ENCODE data around the gene STAC3. TPM values are rescaled to one million over a fixed set of nuclear protein-coding genes. Genes with fewer than 3 reads are reported as not detected.
A peak's percentile ranks its signal among the peaks of the same experiment; 100 is the strongest.

The STAC3 gene
- total and polyA plus RNA-seq, 11 donors, result 0.47 to 5.7 (median 0.80) TPM; not detected in 1

GRCh38 chr12:57254506-57255280 is 3.7 kb upstream of the STAC3 start:
- DNase-seq, result no peak
- Histone ChIP-seq H3K9me3 (no peaks in the 10 kb centered on the region), H3K4me3 (no peak overlapping the region), H3K27ac (no peak overlapping the region), H3K4me1 (peaks cover 0 to 14% (median 3%) of the 10 kb centered on the region in 12 donors), H3K36me3 (peaks cover 0 to 61% (median 51%) of the 10 kb centered on the region in 9 donors), H3K27me3 (no peaks in the 10 kb centered on the region)
- intact Hi-C loops (cut with DNase I), result no loop called here
- TF ChIP-seq CTCF (IDR thresholded peaks at IDR 0.05) (no peak), POLR2A (IDR thresholded peaks at IDR 0.05) (no peak)
- no peak for ATAC-seq
- WGBS, 4 donors, result 90 to 92% (median 91%) methylated on average over 10 to 14 of the region's 14 CpGs

GRCh38 chr12:57250541-57250940 is 446 bp downstream of the STAC3 start:
- no peaks in the 10 kb centered on the region for H3K27me3 ChIP-seq
- intact Hi-C loops (cut with DNase I), result no loop called here
- TF ChIP-seq POLR2A (IDR thresholded peaks at IDR 0.05) (no peak), CTCF (IDR thresholded peaks at IDR 0.05) (no peak)
- WGBS, 4 donors, result 73 to 87% (median 83%) methylated on average over 3 of the region's 3 CpGs
- DNase-seq (no peak), ATAC-seq (no peak)
- no peak overlapping the region for H3K27ac ChIP-seq
- H3K4me3 ChIP-seq, result no peak overlapping the region
- H3K4me1 ChIP-seq, result no peaks in the 10 kb centered on the region
- peaks cover 0 to 20% (median 12%) of the 10 kb centered on the region in 9 donors for H3K36me3 ChIP-seq
- no peaks in the 10 kb centered on the region for H3K9me3 ChIP-seq

GRCh38 chr12:57248934-57249742 is 1.8 kb downstream of the STAC3 start:
- ATAC-seq (peak in 3 of 4 donors; percentile 4 to 43 (median 28)), DNase-seq (peak in 1 of 5 donors; percentile 60)
- WGBS, 4 donors, result 80 to 83% (median 82%) methylated on average over 7 of the region's 7 CpGs
- Histone ChIP-seq H3K36me3 (peaks cover 0 to 7% (median 0%) of the 10 kb centered on the region in 9 donors), H3K27ac (peak overlapping the region in 1 of 12 donors; percentile 29), H3K9me3 (no peaks in the 10 kb centered on the region), H3K27me3 (peaks cover 0 to under 1% (median 0%) of the 10 kb centered on the region in 9 donors), H3K4me3 (peak overlapping the region in 1 of 12 donors; percentile 41), H3K4me1 (no peaks in the 10 kb centered on the region)
- TF ChIP-seq POLR2A (IDR thresholded peaks at IDR 0.05) (no peak), CTCF (IDR thresholded peaks at IDR 0.05) (no peak)
- intact Hi-C loops (cut with DNase I), result no loop called here

- 88 to 96% (median 90%) methylated on average over 1 of the region's 1 CpG for whole genome bisulfite sequencing, 4 donors
- no peak for DNase-seq
- H3K4me1 ChIP-seq, result peaks cover 5 to 20% (median 16%) of the 10 kb centered on the region in 12 donors
- TF ChIP-seq CTCF (IDR thresholded peaks at IDR 0.05) (no peak), POLR2A (IDR thresholded peaks at IDR 0.05) (no peak)
- no peak overlapping the region for H3K4me3 ChIP-seq
- ATAC-seq, result no peak
- intact Hi-C loops (cut with DNase I), result no loop called here
- H3K36me3 ChIP-seq, result no peaks in the 10 kb centered on the region
- H3K27me3 ChIP-seq, result peaks cover 4 to 21% (median 16%) of the 10 kb centered on the region in 9 donors
- no peak overlapping the region for H3K27ac ChIP-seq
- H3K9me3 ChIP-seq, result no peaks in the 10 kb centered on the region
Observed at GRCh38 chr12:57247041-57247440, 3.9 kb downstream of the STAC3 start.

Measured in heart left ventricle (tissue), 16 donors.